Measurements from ENCODE around the gene SURF4. TPM values are rescaled to one million over a fixed set of nuclear protein-coding genes. Genes with fewer than 3 reads are reported as not detected.
A peak's percentile ranks its signal among the peaks of the same experiment; 100 is the strongest.

The SURF4 gene
- total RNA-seq, 1 donor from 2014 or later, result 188 TPM

DNA sequence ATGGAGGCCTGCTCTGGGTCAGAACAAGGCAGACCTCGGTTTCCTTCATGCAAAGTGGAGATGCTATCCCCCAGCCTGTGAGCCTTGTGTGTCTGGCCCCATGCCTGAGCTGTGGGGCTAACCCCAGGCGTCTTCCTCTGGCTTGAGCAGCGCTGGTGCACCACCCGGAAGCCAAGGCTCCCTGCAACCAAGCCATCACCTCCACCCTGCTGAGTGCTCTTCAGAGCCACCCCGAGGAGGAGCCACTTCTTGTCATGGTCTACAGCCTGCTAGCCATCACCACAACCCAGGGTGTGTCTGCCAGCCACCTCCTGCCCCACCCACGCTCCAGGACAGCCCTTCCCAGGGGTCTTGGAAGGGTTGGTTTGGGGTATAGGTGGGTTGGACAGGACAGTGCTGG lies 25.7 kb upstream of the SURF4 start:
- no peak for DNase-seq (ENCODE audit: low read depth)
- Histone ChIP-seq H3K27me3 (ENCODE audit: control insufficient read depth, insufficient read depth, low read length) (peaks cover 13% of the 10 kb centered on the region), H3K4me3 (ENCODE audit: low read depth, low read length) (no peak overlapping the region), H3K36me3 (ENCODE audit: control insufficient read depth, insufficient read depth, low read length) (peaks cover 1% of the 10 kb centered on the region)
- TF ChIP-seq, protein P1, sequence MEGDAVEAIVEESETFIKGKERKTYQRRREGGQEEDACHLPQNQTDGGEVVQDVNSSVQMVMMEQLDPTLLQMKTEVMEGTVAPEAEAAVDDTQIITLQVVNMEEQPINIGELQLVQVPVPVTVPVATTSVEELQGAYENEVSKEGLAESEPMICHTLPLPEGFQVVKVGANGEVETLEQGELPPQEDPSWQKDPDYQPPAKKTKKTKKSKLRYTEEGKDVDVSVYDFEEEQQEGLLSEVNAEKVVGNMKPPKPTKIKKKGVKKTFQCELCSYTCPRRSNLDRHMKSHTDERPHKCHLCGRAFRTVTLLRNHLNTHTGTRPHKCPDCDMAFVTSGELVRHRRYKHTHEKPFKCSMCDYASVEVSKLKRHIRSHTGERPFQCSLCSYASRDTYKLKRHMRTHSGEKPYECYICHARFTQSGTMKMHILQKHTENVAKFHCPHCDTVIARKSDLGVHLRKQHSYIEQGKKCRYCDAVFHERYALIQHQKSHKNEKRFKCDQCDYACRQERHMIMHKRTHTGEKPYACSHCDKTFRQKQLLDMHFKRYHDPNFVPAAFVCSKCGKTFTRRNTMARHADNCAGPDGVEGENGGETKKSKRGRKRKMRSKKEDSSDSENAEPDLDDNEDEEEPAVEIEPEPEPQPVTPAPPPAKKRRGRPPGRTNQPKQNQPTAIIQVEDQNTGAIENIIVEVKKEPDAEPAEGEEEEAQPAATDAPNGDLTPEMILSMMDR (IDR thresholded peaks at IDR 0.05; ENCODE audit: insufficient read depth, low read length, poor library complexity, severe bottlenecking), result no peak

DNA sequence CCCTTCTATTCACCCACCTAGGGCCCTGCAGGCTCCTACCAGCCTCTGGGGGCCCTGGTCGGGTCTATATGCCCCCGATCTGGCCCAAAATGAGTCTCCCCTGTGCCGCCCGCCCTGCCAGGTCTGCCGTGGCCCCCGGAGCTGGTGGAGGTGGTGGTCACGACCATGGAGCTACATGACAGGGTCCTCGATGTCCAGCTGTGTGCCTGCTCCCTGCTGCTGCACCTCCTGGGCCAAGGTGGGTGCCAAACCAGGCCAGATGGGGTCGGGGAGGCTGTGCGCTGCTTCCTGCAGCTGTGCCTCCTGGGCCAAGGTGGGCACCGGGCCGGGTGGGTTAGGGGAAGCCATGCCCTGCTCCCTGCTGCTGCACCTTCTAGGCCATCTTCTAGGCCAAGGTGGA lies 24.4 kb upstream of the SURF4 start:
- TF ChIP-seq, protein P1 (IDR thresholded peaks at IDR 0.05; ENCODE audit: insufficient read depth, low read length, poor library complexity, severe bottlenecking), result no peak
- no peak overlapping the region for H3K4me3 ChIP-seq (ENCODE audit: low read depth, low read length)
- no peaks in the 10 kb centered on the region for H3K36me3 ChIP-seq (ENCODE audit: control insufficient read depth, insufficient read depth, low read length)
- peaks cover 21% of the 10 kb centered on the region for H3K27me3 ChIP-seq (ENCODE audit: control insufficient read depth, insufficient read depth, low read length)
- DNase-seq (ENCODE audit: low read depth), result no peak

DNA sequence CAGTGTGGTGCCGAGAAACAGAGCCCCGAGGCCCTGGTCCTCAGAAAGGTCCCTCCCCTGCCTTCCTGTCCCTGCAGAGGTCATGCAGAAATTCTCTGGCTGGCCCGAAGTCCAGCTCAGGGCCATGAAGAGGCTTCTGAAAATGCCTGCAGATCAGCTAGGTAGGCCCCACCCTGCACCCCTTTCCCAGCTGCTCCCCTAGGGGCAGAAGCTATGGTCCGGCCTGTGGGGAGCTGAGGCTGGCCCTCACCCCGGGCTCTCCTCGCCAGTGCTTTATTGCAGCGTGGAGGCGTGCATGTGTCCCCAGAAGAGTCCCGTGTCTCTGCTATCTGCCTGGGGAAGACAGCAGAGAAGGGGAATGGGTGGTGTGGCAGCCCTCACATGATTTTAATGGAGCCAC lies 22.0 kb upstream of the SURF4 start:
- TF ChIP-seq, protein P1 (IDR thresholded peaks at IDR 0.05; ENCODE audit: insufficient read depth, low read length, poor library complexity, severe bottlenecking), result no peak
- Histone ChIP-seq H3K4me3 (ENCODE audit: low read depth, low read length) (no peak overlapping the region), H3K27me3 (ENCODE audit: control insufficient read depth, insufficient read depth, low read length) (peaks cover 40% of the 10 kb centered on the region), H3K36me3 (ENCODE audit: control insufficient read depth, insufficient read depth, low read length) (no peaks in the 10 kb centered on the region)
- DNase-seq (ENCODE audit: low read depth), result no peak

DNA sequence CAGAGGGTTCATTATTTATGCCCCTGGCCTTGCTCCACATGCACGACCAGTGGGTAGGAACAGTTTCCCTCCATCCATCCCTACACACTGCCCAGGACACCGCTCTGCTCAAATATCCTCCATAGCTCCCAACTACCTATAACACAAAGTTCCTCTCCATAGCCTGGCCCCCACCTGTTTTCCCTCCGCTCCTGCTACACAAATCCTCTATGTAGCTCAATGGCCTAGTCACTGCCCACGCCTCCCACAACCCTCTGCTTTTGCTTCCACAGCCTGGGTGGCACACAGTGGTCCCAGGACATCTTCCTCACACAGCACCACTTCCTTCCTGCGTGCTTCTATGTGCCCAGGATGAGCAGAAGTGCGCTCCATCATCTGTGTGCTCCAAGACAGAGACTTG lies 21.5 kb upstream of the SURF4 start:
- no peak overlapping the region for H3K4me3 ChIP-seq (ENCODE audit: low read depth, low read length)
- H3K36me3 ChIP-seq (ENCODE audit: control insufficient read depth, insufficient read depth, low read length), result no peaks in the 10 kb centered on the region
- H3K27me3 ChIP-seq (ENCODE audit: control insufficient read depth, insufficient read depth, low read length), result peaks cover 40% of the 10 kb centered on the region
- no peak for DNase-seq (ENCODE audit: low read depth)
- TF ChIP-seq, protein P1 (IDR thresholded peaks at IDR 0.05; ENCODE audit: insufficient read depth, low read length, poor library complexity, severe bottlenecking), result no peak

DNA sequence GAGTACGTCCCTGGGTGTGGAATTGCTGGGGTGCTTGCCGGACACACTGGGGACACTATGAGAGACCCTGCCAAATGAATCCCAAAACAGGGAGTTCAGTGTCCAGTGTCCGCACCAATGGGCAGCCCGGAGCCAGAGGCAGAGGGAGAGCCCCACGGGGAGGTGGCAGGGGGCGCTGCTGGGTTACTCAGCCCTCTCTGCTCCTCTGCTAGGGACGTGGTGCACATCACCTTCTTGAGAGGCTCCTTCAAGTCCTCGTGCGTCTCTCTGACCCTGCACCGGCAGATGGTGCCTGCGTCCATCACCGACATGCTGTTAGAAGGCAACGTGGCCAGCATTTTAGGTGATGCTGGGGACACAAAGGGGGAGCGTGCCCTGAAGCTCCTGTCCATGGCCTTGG lies 21.1 kb upstream of the SURF4 start:
- no peak for DNase-seq (ENCODE audit: low read depth)
- TF ChIP-seq, protein P1 (IDR thresholded peaks at IDR 0.05; ENCODE audit: insufficient read depth, low read length, poor library complexity, severe bottlenecking), result peak; percentile 39
- H3K36me3 ChIP-seq (ENCODE audit: control insufficient read depth, insufficient read depth, low read length), result no peaks in the 10 kb centered on the region

DNA sequence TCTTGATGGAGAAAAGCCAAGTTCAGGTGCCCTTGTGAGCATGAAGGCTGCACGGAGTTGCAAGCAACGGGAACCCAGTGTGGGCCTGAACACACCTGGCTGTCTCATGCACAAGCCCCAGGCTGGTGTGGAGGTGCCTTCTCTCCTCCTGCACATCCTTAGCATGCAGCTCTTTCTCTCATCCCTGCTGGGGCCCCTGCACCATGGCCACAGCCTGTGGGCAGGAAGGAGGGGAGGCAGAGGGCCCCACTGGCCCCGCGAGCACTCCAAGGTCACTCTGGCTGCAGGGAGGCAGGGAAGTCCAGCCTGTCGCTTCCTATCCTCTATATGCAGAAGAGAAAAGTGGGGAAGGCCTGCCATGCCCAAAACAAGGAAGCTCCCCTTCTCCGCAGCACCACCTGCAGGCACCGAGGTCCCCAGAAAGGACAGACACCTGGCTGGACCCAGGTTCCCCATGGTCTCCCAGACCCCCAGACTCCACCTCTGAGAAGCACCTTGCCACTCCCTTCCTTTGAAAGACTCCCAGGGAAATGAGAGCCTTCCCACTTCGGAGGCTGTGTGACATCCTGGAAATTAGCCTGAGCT lies 18.9 kb upstream of the SURF4 start:
- H3K4me3 ChIP-seq (ENCODE audit: low read depth, low read length), result no peak overlapping the region
- no peaks in the 10 kb centered on the region for H3K36me3 ChIP-seq (ENCODE audit: control insufficient read depth, insufficient read depth, low read length)
- TF ChIP-seq, protein P1 (IDR thresholded peaks at IDR 0.05; ENCODE audit: insufficient read depth, low read length, poor library complexity, severe bottlenecking), result no peak
- no peak for DNase-seq (ENCODE audit: low read depth)
- peaks cover 45% of the 10 kb centered on the region for H3K27me3 ChIP-seq (ENCODE audit: control insufficient read depth, insufficient read depth, low read length)

More for the DNA sequence above, 21.1 kb upstream of the SURF4 start:
- Histone ChIP-seq H3K4me3 (ENCODE audit: low read depth, low read length) (no peak overlapping the region), H3K27me3 (ENCODE audit: control insufficient read depth, insufficient read depth, low read length) (peaks cover 40% of the 10 kb centered on the region)
